Right lobe of liver (tissue), 6 donors: ENCODE results near the gene GPR158. TPM values are rescaled to one million over a fixed set of nuclear protein-coding genes. Genes with fewer than 3 reads are reported as not detected.

ENCODE experiments used
- ATAC-seq, 4 donors: fragments of 200-7000 bp; cut with Tn5 transposase; one replicate each; pipeline ENCODE4 v1.9.1; 2020; ENCODE audit warnings: mild to moderate bottlenecking in 4 of 4, moderate library complexity in 4 of 4
- DNase-seq, 3 donors: peaks; one replicate each; pipeline ENCODE4 v3.0.0-alpha.2; 2020
- H3K27ac ChIP-seq, 3 donors: fragments of 200-600 bp; one replicate each; pipeline ENCODE4 v1.8.0; 2022
- H3K27me3 ChIP-seq, 2 donors: fragments of 200-600 bp; one replicate each; pipeline ENCODE4 v1.8.0; 2022
- H3K36me3 ChIP-seq, 4 donors: fragments of 200-600 bp; sonication (generic) in 1 of 4; one replicate each; pipeline versions ENCODE4 v1.5.1 to v1.8.0; 2017 to 2022; ENCODE audit warnings: control low read depth in 1 of 4
- H3K4me1 ChIP-seq, 4 donors: fragments of 200-600 bp; sonication (generic) in 1 of 4; one replicate each; pipeline versions ENCODE4 v1.5.1 to v1.8.0; 2017 to 2022; ENCODE audit warnings: control low read depth in 1 of 4
- H3K4me3 ChIP-seq, 3 donors: fragments of 200-600 bp; one replicate each; pipeline ENCODE4 v1.8.0; 2022
- H3K9me3 ChIP-seq, 4 donors: fragments of 200-600 bp; sonication (generic) in 1 of 4; one replicate each; pipeline versions ENCODE4 v1.5.1 to v1.8.0; 2017 to 2022; ENCODE audit warnings: control low read depth in 1 of 4
- POLR2A ChIP-seq: fragments of 450-650 bp; IDR thresholded peaks from one replicate; pipeline ENCODE4 v1.6.1; 2017; ENCODE audit warnings: antibody characterized with exemption, mild to moderate bottlenecking
- WGBS: methylation state at CpG from one replicate; pipeline ENCODE4 v1.1.6; 2018; ENCODE audit warnings: low coverage, low lambda C conversion rate; ENCODE audit not compliant: insufficient coverage; ENCODE audit errors: missing lambda C conversion rate; 5-methylcytosine and 5-hydroxymethylcytosine counted together
- intact Hi-C, 2 donors: fragments of 100-400 bp; cut with DNase I; formaldehyde crosslinking; loops; one replicate each; pipeline versions ENCODE4 v1.11.2 to v1.14.1; 2022
- total RNA-seq, 6 experiments: library from RNA; depleted of rRNA in 2 of 6; stranded (reverse); fragments of >200 nt in 2 of 6; fragmentation: NEBNext Ultra II Directional in 3 of 6; extraction: Animal tissue kit (Norgen Biotek cat#: 25700) in 3 of 6; gene quantifications; one replicate each; pipeline versions ENCODE4 v1.1.0 to v1.2.4, GENCODE V29; 2016 to 2023
- TF ChIP-seq, protein P1 (sequence below), 4 donors: fragments of 200-600 bp in 3 of 4; fragments of 450-650 bp in 1 of 4; IDR thresholded peaks; one replicate each; pipeline versions ENCODE4 v1.5.1 to v1.8.0; 2016 to 2022; ENCODE audit warnings: antibody characterized with exemption in 4 of 4, mild to moderate bottlenecking in 2 of 4
- donor health status: DM: no; HTN: yes; CAD: no.
- donor health status: DM: no; HTN: no; CAD: no.
- donor health status: DM: no; HTN: no; CAD: no.
- donor health status: DM: no; HTN: yes; CAD: no.
- donor health status: DM: no; HTN: yes; CAD: no.

The GPR158 gene
- total RNA-seq, 6 experiments from 2014 or later, result 0.04 to 0.14 TPM; not detected in 4

DNA sequence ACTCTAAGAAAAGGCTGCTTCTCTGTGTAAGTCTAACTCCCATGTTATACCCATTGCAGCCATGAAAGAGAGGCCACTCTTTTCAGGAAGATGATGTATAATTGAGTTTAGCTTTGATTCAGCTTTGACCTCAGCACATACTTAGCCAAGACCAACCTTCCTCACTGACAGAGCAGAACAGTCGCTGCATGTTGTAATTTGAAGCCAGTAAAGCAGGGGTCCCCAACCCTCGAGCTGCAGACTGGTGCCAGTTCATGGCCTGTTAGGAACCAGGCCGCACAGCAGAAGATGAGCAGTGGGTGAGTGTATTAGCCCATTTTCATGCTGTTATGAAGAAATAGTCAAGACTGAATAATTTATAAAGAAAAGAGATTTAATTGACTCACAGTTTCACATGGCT is 223.9 kb downstream of the GPR158 start:
- H3K4me1 ChIP-seq, result no peaks in the 10 kb centered on the region
- no peak for ATAC-seq
- TF ChIP-seq POLR2A, result no peak
- TF ChIP-seq, protein P1, sequence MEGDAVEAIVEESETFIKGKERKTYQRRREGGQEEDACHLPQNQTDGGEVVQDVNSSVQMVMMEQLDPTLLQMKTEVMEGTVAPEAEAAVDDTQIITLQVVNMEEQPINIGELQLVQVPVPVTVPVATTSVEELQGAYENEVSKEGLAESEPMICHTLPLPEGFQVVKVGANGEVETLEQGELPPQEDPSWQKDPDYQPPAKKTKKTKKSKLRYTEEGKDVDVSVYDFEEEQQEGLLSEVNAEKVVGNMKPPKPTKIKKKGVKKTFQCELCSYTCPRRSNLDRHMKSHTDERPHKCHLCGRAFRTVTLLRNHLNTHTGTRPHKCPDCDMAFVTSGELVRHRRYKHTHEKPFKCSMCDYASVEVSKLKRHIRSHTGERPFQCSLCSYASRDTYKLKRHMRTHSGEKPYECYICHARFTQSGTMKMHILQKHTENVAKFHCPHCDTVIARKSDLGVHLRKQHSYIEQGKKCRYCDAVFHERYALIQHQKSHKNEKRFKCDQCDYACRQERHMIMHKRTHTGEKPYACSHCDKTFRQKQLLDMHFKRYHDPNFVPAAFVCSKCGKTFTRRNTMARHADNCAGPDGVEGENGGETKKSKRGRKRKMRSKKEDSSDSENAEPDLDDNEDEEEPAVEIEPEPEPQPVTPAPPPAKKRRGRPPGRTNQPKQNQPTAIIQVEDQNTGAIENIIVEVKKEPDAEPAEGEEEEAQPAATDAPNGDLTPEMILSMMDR (IDR thresholded peaks at IDR 0.05), result no peak
- H3K27me3 ChIP-seq, result no peaks in the 10 kb centered on the region
- no peak overlapping the region for H3K4me3 ChIP-seq
- 42% methylated on average over 2 of the region's 3 CpGs for WGBS
- DNase-seq, result no peak
- H3K9me3 ChIP-seq, result no peaks in the 10 kb centered on the region
- no peaks in the 10 kb centered on the region for H3K36me3 ChIP-seq
- H3K27ac ChIP-seq, result no peak overlapping the region
- intact Hi-C loops, result no loop called here

- ATAC-seq (no peak), DNase-seq (no peak)
- WGBS, result 46% methylated on average over 1 of the region's 1 CpG
- no peak for TF ChIP-seq POLR2A
- H3K4me1 ChIP-seq, result no peaks in the 10 kb centered on the region
- no peak overlapping the region for H3K27ac ChIP-seq
- no peak overlapping the region for H3K4me3 ChIP-seq
- intact Hi-C loops, result no loop called here
- H3K36me3 ChIP-seq, result no peaks in the 10 kb centered on the region
- no peaks in the 10 kb centered on the region for H3K27me3 ChIP-seq
- no peaks in the 10 kb centered on the region for H3K9me3 ChIP-seq
Measured at GRCh38 chr10:25405871-25406270, 231.1 kb downstream of the GPR158 start.

DNA sequence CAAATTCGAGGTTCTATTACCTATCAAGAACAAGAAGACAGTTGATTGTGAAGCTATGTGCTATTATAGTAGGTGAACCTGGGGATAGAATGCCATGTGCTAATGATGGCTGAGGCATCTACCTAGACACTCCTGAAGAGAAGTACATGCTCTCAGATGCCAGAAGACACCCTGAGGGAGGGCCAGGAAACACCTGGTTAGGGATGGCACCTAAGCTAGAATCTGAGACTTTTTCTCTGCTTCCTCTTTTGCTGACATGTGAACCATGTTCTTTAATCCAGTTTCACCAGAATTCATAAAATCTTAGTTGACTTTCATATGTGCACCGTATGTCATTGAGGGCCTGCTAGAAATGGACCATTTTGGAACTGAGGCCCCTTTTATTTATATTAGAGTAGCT is 242.8 kb downstream of the GPR158 start:
- H3K36me3 ChIP-seq, result no peaks in the 10 kb centered on the region
- WGBS, result 37% methylated on average over 2 of the region's 2 CpGs
- no peak overlapping the region for H3K27ac ChIP-seq
- ATAC-seq (no peak), DNase-seq (no peak)
- H3K4me3 ChIP-seq, result no peak overlapping the region
- H3K27me3 ChIP-seq, result no peaks in the 10 kb centered on the region
- TF ChIP-seq POLR2A, result no peak
- TF ChIP-seq, protein P1 (IDR thresholded peaks at IDR 0.05), result no peak
- intact Hi-C loops, result no loop called here
- no peaks in the 10 kb centered on the region for H3K9me3 ChIP-seq
- no peaks in the 10 kb centered on the region for H3K4me1 ChIP-seq

GRCh38 chr10:25425776-25426175 is 251.0 kb downstream of the GPR158 start:
- Histone ChIP-seq H3K36me3 (no peaks in the 10 kb centered on the region), H3K4me3 (no peak overlapping the region), H3K27ac (no peak overlapping the region), H3K4me1 (no peaks in the 10 kb centered on the region), H3K27me3 (no peaks in the 10 kb centered on the region), H3K9me3 (no peaks in the 10 kb centered on the region)
- no peak for DNase-seq
- intact Hi-C loops, result no loop called here
- WGBS, result 46% methylated on average over 2 of the region's 2 CpGs
- TF ChIP-seq POLR2A, result no peak
- TF ChIP-seq, protein P1 (IDR thresholded peaks at IDR 0.05), result no peak
- no peak for ATAC-seq

- H3K36me3 ChIP-seq, result no peaks in the 10 kb centered on the region
- H3K4me3 ChIP-seq, result no peak overlapping the region
- 41% methylated on average over 2 of the region's 2 CpGs for WGBS
- H3K9me3 ChIP-seq, result no peaks in the 10 kb centered on the region
- no peaks in the 10 kb centered on the region for H3K27me3 ChIP-seq
- ATAC-seq, result no peak
- intact Hi-C loops, result no loop called here
- DNase-seq, result no peak
- no peak for TF ChIP-seq POLR2A
- TF ChIP-seq, protein P1 (IDR thresholded peaks at IDR 0.05), result no peak
- H3K27ac ChIP-seq, result no peak overlapping the region
- no peaks in the 10 kb centered on the region for H3K4me1 ChIP-seq
Measured at GRCh38 chr10:25436431-25436830, 261.6 kb downstream of the GPR158 start.
